Measurements from ENCODE around the gene ENPP5. TPM values are rescaled to one million over a fixed set of nuclear protein-coding genes. Genes with fewer than 3 reads are reported as not detected.

Gene ENPP5
- total and polyA plus RNA-seq, 10 of the 15 experiments (the other 5 are each of a cell fraction or from before 2014, with no cell fraction given), result 0.05 to 0.07 TPM; not detected in 8

DNA sequence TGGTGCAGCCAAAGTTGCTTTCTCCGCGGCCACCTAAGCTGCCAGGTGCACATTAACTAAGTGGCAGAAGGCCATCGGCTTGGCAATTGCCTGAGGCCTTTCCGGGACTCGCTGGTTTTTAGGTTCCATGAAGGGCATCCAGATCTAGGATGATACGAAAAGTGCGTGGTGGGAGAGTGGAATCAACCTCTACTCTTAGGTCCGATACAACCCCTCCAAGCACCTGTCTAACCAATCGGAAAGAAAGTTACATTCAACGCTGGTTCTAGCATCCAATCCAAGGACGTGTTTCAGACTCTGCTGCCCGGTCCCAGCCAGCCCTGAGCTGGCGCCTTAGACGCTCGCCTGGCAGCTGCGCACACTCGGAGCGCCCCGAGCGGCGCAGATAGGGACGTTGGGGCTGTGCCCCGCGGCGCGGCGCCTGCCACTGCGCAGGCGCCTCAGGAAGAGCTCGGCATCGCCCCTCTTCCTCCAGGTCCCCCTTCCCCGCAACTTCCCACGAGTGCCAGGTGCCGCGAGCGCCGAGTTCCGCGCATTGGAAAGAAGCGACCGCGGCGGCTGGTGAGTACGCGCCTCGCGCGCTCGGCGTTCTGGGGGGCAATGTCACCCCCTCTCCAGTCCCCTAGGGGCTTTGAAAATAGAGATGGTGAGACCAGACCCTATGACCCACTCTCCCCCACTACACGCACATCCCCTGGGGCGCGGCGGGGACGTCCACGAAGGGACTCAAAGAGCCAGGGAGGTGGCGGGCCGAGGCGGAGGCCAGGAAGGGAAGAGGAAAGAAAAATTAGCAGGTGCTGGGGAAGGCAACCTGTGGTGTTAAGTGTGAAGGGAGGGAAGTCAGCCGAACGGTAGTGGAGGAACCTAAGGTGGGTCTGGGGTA is 40.9 kb downstream of the ENPP5 start, which contains the start of gene ENPP4 (continued):
- TF ChIP-seq SUZ12 (IDR thresholded peaks at IDR 0.05; ENCODE audit: unreplicated experiment), result no peak
- no peak for TF ChIP-seq IRF5 (IDR thresholded peaks at IDR 0.05; ENCODE audit: borderline replicate concordance)
- TF ChIP-seq, protein P1, sequence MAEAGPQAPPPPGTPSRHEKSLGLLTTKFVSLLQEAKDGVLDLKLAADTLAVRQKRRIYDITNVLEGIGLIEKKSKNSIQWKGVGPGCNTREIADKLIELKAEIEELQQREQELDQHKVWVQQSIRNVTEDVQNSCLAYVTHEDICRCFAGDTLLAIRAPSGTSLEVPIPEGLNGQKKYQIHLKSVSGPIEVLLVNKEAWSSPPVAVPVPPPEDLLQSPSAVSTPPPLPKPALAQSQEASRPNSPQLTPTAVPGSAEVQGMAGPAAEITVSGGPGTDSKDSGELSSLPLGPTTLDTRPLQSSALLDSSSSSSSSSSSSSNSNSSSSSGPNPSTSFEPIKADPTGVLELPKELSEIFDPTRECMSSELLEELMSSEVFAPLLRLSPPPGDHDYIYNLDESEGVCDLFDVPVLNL (IDR thresholded peaks at IDR 0.05; ENCODE audit: low read depth, low read length), result 0 out of 2 replicates have a peak, but pooled peaks have one; percentile 47
- no peak for TF ChIP-seq ZNF274 (IDR thresholded peaks at IDR 0.05; ENCODE audit: insufficient read depth, insufficient read length)
- TF ChIP-seq RBBP5 (conservative IDR thresholded peaks at IDR 0.05), result no peak
- TF ChIP-seq, protein P2, sequence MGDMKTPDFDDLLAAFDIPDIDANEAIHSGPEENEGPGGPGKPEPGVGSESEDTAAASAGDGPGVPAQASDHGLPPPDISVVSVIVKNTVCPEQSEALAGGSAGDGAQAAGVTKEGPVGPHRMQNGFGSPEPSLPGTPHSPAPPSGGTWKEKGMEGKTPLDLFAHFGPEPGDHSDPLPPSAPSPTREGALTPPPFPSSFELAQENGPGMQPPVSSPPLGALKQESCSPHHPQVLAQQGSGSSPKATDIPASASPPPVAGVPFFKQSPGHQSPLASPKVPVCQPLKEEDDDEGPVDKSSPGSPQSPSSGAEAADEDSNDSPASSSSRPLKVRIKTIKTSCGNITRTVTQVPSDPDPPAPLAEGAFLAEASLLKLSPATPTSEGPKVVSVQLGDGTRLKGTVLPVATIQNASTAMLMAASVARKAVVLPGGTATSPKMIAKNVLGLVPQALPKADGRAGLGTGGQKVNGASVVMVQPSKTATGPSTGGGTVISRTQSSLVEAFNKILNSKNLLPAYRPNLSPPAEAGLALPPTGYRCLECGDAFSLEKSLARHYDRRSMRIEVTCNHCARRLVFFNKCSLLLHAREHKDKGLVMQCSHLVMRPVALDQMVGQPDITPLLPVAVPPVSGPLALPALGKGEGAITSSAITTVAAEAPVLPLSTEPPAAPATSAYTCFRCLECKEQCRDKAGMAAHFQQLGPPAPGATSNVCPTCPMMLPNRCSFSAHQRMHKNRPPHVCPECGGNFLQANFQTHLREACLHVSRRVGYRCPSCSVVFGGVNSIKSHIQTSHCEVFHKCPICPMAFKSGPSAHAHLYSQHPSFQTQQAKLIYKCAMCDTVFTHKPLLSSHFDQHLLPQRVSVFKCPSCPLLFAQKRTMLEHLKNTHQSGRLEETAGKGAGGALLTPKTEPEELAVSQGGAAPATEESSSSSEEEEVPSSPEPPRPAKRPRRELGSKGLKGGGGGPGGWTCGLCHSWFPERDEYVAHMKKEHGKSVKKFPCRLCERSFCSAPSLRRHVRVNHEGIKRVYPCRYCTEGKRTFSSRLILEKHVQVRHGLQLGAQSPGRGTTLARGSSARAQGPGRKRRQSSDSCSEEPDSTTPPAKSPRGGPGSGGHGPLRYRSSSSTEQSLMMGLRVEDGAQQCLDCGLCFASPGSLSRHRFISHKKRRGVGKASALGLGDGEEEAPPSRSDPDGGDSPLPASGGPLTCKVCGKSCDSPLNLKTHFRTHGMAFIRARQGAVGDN (IDR thresholded peaks at IDR 0.05), result no peak; the same call in 1 of the 2 replicates
- no peak for TF ChIP-seq USF2 (IDR thresholded peaks at IDR 0.05; ENCODE audit: borderline replicate concordance, low read depth, low read length)
- TF ChIP-seq TCF3 (IDR thresholded peaks at IDR 0.05; ENCODE audit: borderline replicate concordance, insufficient read depth, low read depth, low read length), result no peak
- TF ChIP-seq CREM (IDR thresholded peaks at IDR 0.05; ENCODE audit: low read depth), result peak; percentile 12; the same call in 1 of the 2 replicates
- TF ChIP-seq, protein P3, sequence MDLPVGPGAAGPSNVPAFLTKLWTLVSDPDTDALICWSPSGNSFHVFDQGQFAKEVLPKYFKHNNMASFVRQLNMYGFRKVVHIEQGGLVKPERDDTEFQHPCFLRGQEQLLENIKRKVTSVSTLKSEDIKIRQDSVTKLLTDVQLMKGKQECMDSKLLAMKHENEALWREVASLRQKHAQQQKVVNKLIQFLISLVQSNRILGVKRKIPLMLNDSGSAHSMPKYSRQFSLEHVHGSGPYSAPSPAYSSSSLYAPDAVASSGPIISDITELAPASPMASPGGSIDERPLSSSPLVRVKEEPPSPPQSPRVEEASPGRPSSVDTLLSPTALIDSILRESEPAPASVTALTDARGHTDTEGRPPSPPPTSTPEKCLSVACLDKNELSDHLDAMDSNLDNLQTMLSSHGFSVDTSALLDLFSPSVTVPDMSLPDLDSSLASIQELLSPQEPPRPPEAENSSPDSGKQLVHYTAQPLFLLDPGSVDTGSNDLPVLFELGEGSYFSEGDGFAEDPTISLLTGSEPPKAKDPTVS (IDR thresholded peaks at IDR 0.05; ENCODE audit: low read depth, low read length), result no peak
- no peak for TF ChIP-seq MYC (IDR thresholded peaks at IDR 0.05; ENCODE audit: insufficient read depth, insufficient read length, insufficient replicate concordance, low read length, severe bottlenecking)
- no peak for TF ChIP-seq ZSCAN29 (IDR thresholded peaks at IDR 0.05)
- TF ChIP-seq SREBF1 (IDR thresholded peaks at IDR 0.05; ENCODE audit: low read length), result no peak
- TF ChIP-seq BHLHE40 (IDR thresholded peaks at IDR 0.05; ENCODE audit: borderline replicate concordance in 1 of 2, low read depth in 2 of 2, low read length in 1 of 2), result peak in 1 of 2 experiments; percentile 57; a peak in 2 of 4 replicates
- no peak for TF ChIP-seq ZNF622 (IDR thresholded peaks at IDR 0.05)
- 0 out of 2 replicates have a peak, but pooled peaks have one; percentile 36 for TF ChIP-seq RFX5 (IDR thresholded peaks at IDR 0.05; ENCODE audit: low read depth, low read length)
- no peak for TF ChIP-seq ATF3 (IDR thresholded peaks at IDR 0.05; ENCODE audit: borderline replicate concordance, extremely low read depth, low read depth, low read length)
- peak; percentile 82 for TF ChIP-seq MEF2B (IDR thresholded peaks at IDR 0.05; ENCODE audit: partially characterized antibody, poor library complexity, severe bottlenecking)
